ENCODE results near the gene MICB.

- TF ChIP-seq CTCF (conservative IDR thresholded peaks at IDR 0.05; ENCODE audit: low read length) (no peak), EZH2phosphoT487 (IDR thresholded peaks at IDR 0.05; ENCODE audit: borderline replicate concordance) (no peak)
Measured at GRCh38 chr6:31473780-31474761, 23.9 kb upstream of the MICB start.
